ENCODE measurements around the gene FANCM. TPM values are rescaled to one million over a fixed set of nuclear protein-coding genes. Genes with fewer than 3 reads are reported as not detected.

The FANCM gene
- total RNA-seq, 4 donors from 2014 or later, result 4.2 to 15.7 (median 7.6) TPM

- TF ChIP-seq, protein P1, sequence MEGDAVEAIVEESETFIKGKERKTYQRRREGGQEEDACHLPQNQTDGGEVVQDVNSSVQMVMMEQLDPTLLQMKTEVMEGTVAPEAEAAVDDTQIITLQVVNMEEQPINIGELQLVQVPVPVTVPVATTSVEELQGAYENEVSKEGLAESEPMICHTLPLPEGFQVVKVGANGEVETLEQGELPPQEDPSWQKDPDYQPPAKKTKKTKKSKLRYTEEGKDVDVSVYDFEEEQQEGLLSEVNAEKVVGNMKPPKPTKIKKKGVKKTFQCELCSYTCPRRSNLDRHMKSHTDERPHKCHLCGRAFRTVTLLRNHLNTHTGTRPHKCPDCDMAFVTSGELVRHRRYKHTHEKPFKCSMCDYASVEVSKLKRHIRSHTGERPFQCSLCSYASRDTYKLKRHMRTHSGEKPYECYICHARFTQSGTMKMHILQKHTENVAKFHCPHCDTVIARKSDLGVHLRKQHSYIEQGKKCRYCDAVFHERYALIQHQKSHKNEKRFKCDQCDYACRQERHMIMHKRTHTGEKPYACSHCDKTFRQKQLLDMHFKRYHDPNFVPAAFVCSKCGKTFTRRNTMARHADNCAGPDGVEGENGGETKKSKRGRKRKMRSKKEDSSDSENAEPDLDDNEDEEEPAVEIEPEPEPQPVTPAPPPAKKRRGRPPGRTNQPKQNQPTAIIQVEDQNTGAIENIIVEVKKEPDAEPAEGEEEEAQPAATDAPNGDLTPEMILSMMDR (IDR thresholded peaks at IDR 0.05), result no peak
- no peak for TF ChIP-seq POLR2A (IDR thresholded peaks at IDR 0.05)
- no peaks in the 10 kb centered on the region for H3K9me3 ChIP-seq
- H3K27me3 ChIP-seq, result no peaks in the 10 kb centered on the region
- no peak overlapping the region for H3K4me3 ChIP-seq (replicated peaks in 1 of 3)
- H3K4me1 ChIP-seq, result no peaks in the 10 kb centered on the region
- H3K36me3 ChIP-seq, result no peaks in the 10 kb centered on the region
- no peak for DNase-seq
- 98 to 100% methylated on average over 1 of the region's 1 CpG for WGBS, 2 donors
- intact Hi-C loops (cut with DNase I), result no loop called here
- no peak overlapping the region for H3K27ac ChIP-seq
Observed at GRCh38 chr14:45199230-45199629, 63.5 kb downstream of the FANCM start.

GRCh38 chr14:45201905-45202304 lies 66.2 kb downstream of the FANCM start:
- Histone ChIP-seq H3K27ac (no peak overlapping the region), H3K36me3 (peaks cover 0 to 7% of the 10 kb centered on the region in 2 donors), H3K4me1 (no peaks in the 10 kb centered on the region), H3K4me3 (replicated peaks in 1 of 3) (no peak overlapping the region), H3K27me3 (no peaks in the 10 kb centered on the region), H3K9me3 (no peaks in the 10 kb centered on the region)
- intact Hi-C loops (cut with DNase I), result no loop called here
- DNase-seq, result no peak
- no peak for TF ChIP-seq POLR2A (IDR thresholded peaks at IDR 0.05)
- TF ChIP-seq, protein P1 (IDR thresholded peaks at IDR 0.05), result no peak
- WGBS, 2 donors, result 85 to 88% methylated on average over 1 of the region's 1 CpG

DNA sequence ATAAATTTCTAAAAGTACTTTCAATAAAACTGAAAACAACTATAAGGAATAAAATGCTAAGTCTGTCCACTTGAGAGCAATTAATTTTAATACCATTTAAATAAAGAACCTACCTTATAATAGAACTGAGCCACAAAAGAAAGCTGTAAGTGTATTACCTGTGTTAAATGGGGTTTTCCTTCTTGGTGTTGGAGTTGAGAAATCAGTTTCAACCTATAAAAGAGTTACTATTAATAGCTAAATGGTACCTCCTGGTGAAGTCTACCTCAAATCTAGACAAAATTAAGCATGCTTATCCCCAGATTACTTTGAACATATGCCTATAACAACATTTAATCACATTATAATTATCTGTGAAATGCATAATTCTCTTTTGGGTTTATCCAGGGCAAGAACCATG lies 68.5 kb downstream of the FANCM start:
- DNase-seq, result no peak
- Histone ChIP-seq H3K4me1 (no peaks in the 10 kb centered on the region), H3K27me3 (no peaks in the 10 kb centered on the region), H3K27ac (no peak overlapping the region), H3K9me3 (no peaks in the 10 kb centered on the region), H3K4me3 (replicated peaks in 1 of 3) (no peak overlapping the region), H3K36me3 (peaks cover 0 to 7% of the 10 kb centered on the region in 2 donors)
- TF ChIP-seq, protein P1 (IDR thresholded peaks at IDR 0.05), result no peak
- no peak for TF ChIP-seq POLR2A (IDR thresholded peaks at IDR 0.05)
- intact Hi-C loops (cut with DNase I), result no loop called here

DNA sequence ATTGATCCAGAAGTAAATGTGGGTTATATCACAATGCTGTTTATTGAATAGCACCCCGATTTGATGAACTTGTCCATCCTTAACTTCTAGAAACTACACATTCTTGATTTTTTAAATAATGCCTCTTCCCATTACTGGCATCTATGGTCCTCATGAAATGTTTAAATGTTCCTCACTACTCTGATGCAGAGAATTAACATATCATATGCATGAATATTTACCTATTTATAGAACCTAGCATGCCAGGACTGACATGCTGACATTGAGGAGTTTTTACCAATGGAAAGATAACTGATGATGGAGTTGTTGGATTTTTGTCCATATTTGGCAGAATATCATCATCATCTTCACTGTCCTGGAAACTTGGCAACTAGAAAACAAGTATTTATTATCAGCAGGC lies 74.4 kb downstream of the FANCM start:
- no peaks in the 10 kb centered on the region for H3K4me1 ChIP-seq
- peaks cover 0 to 7% of the 10 kb centered on the region in 2 donors for H3K36me3 ChIP-seq
- TF ChIP-seq, protein P1 (IDR thresholded peaks at IDR 0.05), result no peak
- no peak for TF ChIP-seq POLR2A (IDR thresholded peaks at IDR 0.05)
- intact Hi-C loops (cut with DNase I), result no loop called here
- 98% methylated on average over 1 of the region's 1 CpG for WGBS, 2 donors
- no peak for DNase-seq
- H3K4me3 ChIP-seq (replicated peaks in 1 of 3), result no peak overlapping the region
- H3K27me3 ChIP-seq, result no peaks in the 10 kb centered on the region
- no peak overlapping the region for H3K27ac ChIP-seq
- H3K9me3 ChIP-seq, result no peaks in the 10 kb centered on the region

DNA sequence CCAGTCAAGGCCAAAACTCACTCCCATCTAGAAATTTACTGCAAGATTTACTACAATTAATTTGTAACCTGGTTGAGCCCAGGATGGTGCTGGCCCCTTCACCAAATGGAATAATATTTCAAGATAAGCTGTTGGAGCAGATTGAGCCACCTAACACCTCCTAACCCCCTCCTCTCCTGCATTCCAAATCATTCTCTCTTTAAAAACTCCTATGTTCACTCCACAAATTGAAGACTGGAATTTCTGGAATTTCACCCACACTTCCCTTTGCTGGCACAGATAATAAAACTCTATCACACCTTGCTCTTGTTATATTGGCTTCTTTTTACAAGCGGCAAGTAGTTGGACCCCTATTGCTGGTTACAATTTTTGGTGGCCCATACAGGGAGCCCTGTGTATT lies 75.6 kb downstream of the FANCM start:
- DNase-seq, result no peak
- H3K27me3 ChIP-seq, result no peaks in the 10 kb centered on the region
- H3K9me3 ChIP-seq, result no peaks in the 10 kb centered on the region
- no peak overlapping the region for H3K27ac ChIP-seq
- no peak for TF ChIP-seq POLR2A (IDR thresholded peaks at IDR 0.05)
- TF ChIP-seq, protein P1 (IDR thresholded peaks at IDR 0.05), result no peak
- intact Hi-C loops (cut with DNase I), result no loop called here
- H3K4me1 ChIP-seq, result no peaks in the 10 kb centered on the region
- no peak overlapping the region for H3K4me3 ChIP-seq (replicated peaks in 1 of 3)
- 89 to 94% methylated on average over 1 of the region's 1 CpG for WGBS, 2 donors
- peaks cover 0 to 5% of the 10 kb centered on the region in 2 donors for H3K36me3 ChIP-seq
